HL-60 (cell line): Measurements from ENCODE around the gene PPP2R5C.

Experiments
- GABPA ChIP-seq: IDR thresholded peaks from 2 replicates; pipeline ENCODE4 v1.6.1; 2012; ENCODE audit warnings: low read depth
- POLR2AphosphoS5 ChIP-seq: IDR thresholded peaks from 2 replicates; pipeline ENCODE4 v1.6.1; 2012; ENCODE audit warnings: low read depth
- SPI1 ChIP-seq: IDR thresholded peaks from 2 replicates; pipeline ENCODE4 v1.6.1; 2012; ENCODE audit warnings: low read depth, mild to moderate bottlenecking, borderline replicate concordance
- TF ChIP-seq, protein P1 (sequence below): IDR thresholded peaks from one replicate; pipeline ENCODE4 v1.5.1; 2011; ENCODE audit warnings: low read length, control low read depth, inconsistent platforms; ENCODE audit not compliant: insufficient read depth
- TF ChIP-seq, protein P2 (sequence below): IDR thresholded peaks from 2 replicates; pipeline ENCODE4 v1.6.1; 2012; ENCODE audit warnings: low read depth; ENCODE audit not compliant: insufficient replicate concordance

DNA sequence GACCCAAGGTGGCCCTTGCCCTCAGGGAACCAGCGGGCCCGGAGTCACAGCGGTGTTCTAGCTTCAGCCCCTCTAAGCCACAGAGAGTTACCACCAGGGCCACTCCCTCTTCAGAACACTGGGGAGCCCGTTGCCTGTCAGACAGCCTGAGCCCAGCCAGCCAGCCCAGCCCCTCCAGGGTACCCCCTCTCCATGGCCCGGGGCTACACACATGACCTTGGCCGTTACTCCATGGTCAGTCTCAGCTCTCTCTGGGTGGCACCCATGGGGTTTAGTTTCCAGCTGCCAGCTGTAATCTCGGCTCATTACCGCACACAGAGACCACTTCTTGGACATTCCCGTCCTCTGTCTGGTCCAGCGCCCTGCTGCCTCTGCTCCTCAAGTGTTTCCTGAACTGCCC lies 35.0 kb downstream of the PPP2R5C start:
- no peak for TF ChIP-seq POLR2AphosphoS5
- TF ChIP-seq, protein P1, sequence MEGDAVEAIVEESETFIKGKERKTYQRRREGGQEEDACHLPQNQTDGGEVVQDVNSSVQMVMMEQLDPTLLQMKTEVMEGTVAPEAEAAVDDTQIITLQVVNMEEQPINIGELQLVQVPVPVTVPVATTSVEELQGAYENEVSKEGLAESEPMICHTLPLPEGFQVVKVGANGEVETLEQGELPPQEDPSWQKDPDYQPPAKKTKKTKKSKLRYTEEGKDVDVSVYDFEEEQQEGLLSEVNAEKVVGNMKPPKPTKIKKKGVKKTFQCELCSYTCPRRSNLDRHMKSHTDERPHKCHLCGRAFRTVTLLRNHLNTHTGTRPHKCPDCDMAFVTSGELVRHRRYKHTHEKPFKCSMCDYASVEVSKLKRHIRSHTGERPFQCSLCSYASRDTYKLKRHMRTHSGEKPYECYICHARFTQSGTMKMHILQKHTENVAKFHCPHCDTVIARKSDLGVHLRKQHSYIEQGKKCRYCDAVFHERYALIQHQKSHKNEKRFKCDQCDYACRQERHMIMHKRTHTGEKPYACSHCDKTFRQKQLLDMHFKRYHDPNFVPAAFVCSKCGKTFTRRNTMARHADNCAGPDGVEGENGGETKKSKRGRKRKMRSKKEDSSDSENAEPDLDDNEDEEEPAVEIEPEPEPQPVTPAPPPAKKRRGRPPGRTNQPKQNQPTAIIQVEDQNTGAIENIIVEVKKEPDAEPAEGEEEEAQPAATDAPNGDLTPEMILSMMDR: no peak
- TF ChIP-seq, protein P2, sequence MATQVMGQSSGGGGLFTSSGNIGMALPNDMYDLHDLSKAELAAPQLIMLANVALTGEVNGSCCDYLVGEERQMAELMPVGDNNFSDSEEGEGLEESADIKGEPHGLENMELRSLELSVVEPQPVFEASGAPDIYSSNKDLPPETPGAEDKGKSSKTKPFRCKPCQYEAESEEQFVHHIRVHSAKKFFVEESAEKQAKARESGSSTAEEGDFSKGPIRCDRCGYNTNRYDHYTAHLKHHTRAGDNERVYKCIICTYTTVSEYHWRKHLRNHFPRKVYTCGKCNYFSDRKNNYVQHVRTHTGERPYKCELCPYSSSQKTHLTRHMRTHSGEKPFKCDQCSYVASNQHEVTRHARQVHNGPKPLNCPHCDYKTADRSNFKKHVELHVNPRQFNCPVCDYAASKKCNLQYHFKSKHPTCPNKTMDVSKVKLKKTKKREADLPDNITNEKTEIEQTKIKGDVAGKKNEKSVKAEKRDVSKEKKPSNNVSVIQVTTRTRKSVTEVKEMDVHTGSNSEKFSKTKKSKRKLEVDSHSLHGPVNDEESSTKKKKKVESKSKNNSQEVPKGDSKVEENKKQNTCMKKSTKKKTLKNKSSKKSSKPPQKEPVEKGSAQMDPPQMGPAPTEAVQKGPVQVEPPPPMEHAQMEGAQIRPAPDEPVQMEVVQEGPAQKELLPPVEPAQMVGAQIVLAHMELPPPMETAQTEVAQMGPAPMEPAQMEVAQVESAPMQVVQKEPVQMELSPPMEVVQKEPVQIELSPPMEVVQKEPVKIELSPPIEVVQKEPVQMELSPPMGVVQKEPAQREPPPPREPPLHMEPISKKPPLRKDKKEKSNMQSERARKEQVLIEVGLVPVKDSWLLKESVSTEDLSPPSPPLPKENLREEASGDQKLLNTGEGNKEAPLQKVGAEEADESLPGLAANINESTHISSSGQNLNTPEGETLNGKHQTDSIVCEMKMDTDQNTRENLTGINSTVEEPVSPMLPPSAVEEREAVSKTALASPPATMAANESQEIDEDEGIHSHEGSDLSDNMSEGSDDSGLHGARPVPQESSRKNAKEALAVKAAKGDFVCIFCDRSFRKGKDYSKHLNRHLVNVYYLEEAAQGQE: no peak
- no peak for TF ChIP-seq GABPA
- TF ChIP-seq SPI1: no peak
